HCT116 (cell line): ENCODE results near the gene KIF26B. TPM values are rescaled to one million over a fixed set of nuclear protein-coding genes. Genes with fewer than 3 reads are reported as not detected.

ENCODE experiments used
- ATAC-seq: fragments of 200-7000 bp; cut with Tn5 transposase; 2 replicates; pipeline ENCODE4 v1.9.1; 2020; ENCODE audit warnings: mild to moderate bottlenecking, moderate library complexity
- BruUV-seq: library from RNA; stranded (reverse); fragments of 400-500 nt; replicated peaks from 2 replicates; lab custom pipeline; 2021; lab: Mats Ljungman, UMichigan
- CTCF ChIA-PET: fragments of 300-600 bp; sonication (Branson Sonifier 250); formaldehyde crosslinking; loops from one replicate; lab custom pipeline; 2021; ENCODE audit warnings: antibody characterized with exemption; lab: Charles Lee
- POLR2A ChIA-PET: fragments of 300-600, 350-600 bp; sonication (Branson Sonifier 250); formaldehyde crosslinking; loops from one replicate; lab custom pipeline; 2021; ENCODE audit warnings: antibody characterized with exemption; lab: Charles Lee
- RAD21 ChIA-PET, 2 experiments: fragments of 300-600 bp; sonication (Branson Sonifier 250); formaldehyde crosslinking; loops; one replicate each; lab custom pipeline; 2023; ENCODE audit warnings: low total read pairs in 2 of 2; ENCODE audit not compliant: uncharacterized antibody in 2 of 2, unreplicated experiment in 2 of 2, low non-redundant PET in 1 of 2; lab: Charles Lee
- DNase-seq: peaks from one replicate; pipeline ENCODE4 v3.0.0-alpha.2; 2010; ENCODE audit warnings: low read depth, low spot score
- H2AFZ ChIP-seq: fragments of 200-600 bp; shearing (Covaris generic), sonication (generic); 2 replicates; pipeline ENCODE4 v1.6.1; 2017; ENCODE audit warnings: low read depth, mixed run types, mixed read lengths, antibody characterized with exemption, low read length; ENCODE audit not compliant: poor library complexity, severe bottlenecking
- H3K27ac ChIP-seq: 2 replicates; pipeline ENCODE4 v1.5.1; 2012; ENCODE audit warnings: low read depth, low read length
- H3K27me3 ChIP-seq: fragments of 200-600 bp; sonication (generic); 2 replicates; pipeline ENCODE4 v1.6.1; 2016; ENCODE audit warnings: mixed run types, low read length, mixed read lengths; ENCODE audit not compliant: insufficient read depth
- H3K36me3 ChIP-seq, 2 experiments: fragments of 200-500 bp in 1 of 2; fragments of 200-600 bp in 1 of 2; sonication (Bioruptor generic) in 1 of 2; sonication (generic) in 1 of 2; 2 replicates each; pipeline versions ENCODE4 v1.5.1 to v1.6.1; 2014 to 2016; ENCODE audit warnings: low read length in 2 of 2, inconsistent platforms in 1 of 2, mixed read lengths in 1 of 2, mixed run types in 1 of 2; ENCODE audit not compliant: insufficient read depth in 2 of 2, control insufficient read depth in 1 of 2
- H3K4me1 ChIP-seq, 2 experiments: fragments of 200-600 bp in 1 of 2; sonication (generic) in 1 of 2; 2 replicates each; pipeline versions ENCODE4 v1.5.1 to v1.6.1; 2012 to 2017; ENCODE audit warnings: low read length in 2 of 2, inconsistent platforms in 1 of 2, mild to moderate bottlenecking in 1 of 2, mixed read lengths in 1 of 2, mixed run types in 1 of 2, moderate library complexity in 1 of 2; ENCODE audit not compliant: insufficient read depth in 2 of 2, control insufficient read depth in 1 of 2
- H3K4me2 ChIP-seq: fragments of 200-600 bp; sonication (generic); 2 replicates; pipeline ENCODE4 v1.6.1; 2017; ENCODE audit warnings: mixed run types, low read length, mixed read lengths
- H3K4me3 ChIP-seq, 2 experiments: fragments of 200-600 bp in 1 of 2; sonication (generic) in 1 of 2; replicated peaks in 1 of 2; 2 replicates each; pipeline ENCODE4 v1.5.1; 2011 to 2016; ENCODE audit warnings: low read length in 2 of 2, control low read depth in 1 of 2, low read depth in 1 of 2, mild to moderate bottlenecking in 1 of 2, mixed read lengths in 1 of 2, mixed run types in 1 of 2
- H3K79me2 ChIP-seq: fragments of 200-600 bp; sonication (generic); 2 replicates; pipeline ENCODE4 v1.6.1; 2017; ENCODE audit warnings: mild to moderate bottlenecking, mixed run types, low read length, moderate library complexity, mixed read lengths; ENCODE audit not compliant: insufficient read depth
- H3K9ac ChIP-seq: fragments of 200-600 bp; sonication (generic); 2 replicates; pipeline ENCODE4 v1.6.1; 2016; ENCODE audit warnings: low read length, mixed read lengths
- H3K9me2 ChIP-seq: fragments of 200-600 bp; sonication (generic), shearing (Covaris generic); 2 replicates; pipeline ENCODE4 v1.6.1; 2017; ENCODE audit warnings: mixed run types, mild to moderate bottlenecking, moderate library complexity; ENCODE audit not compliant: insufficient read depth
- H3K9me3 ChIP-seq, 2 experiments: fragments of 200-500 bp in 1 of 2; fragments of 200-600 bp in 1 of 2; sonication (Bioruptor generic) in 1 of 2; sonication (generic) in 1 of 2; 2 replicates each; pipeline ENCODE4 v1.6.1; 2014 to 2017; ENCODE audit warnings: low read length in 2 of 2, mixed read lengths in 2 of 2, inconsistent platforms in 1 of 2, low read depth in 1 of 2, mild to moderate bottlenecking in 1 of 2, mixed run types in 1 of 2, moderate library complexity in 1 of 2; ENCODE audit not compliant: control insufficient read depth in 1 of 2, insufficient read depth in 1 of 2
- H4K20me1 ChIP-seq: fragments of 200-600 bp; sonication (generic), shearing (Covaris generic); 2 replicates; pipeline ENCODE4 v1.6.1; 2017; ENCODE audit warnings: mixed run types, mild to moderate bottlenecking, moderate library complexity; ENCODE audit not compliant: insufficient read depth
- CBX3 ChIP-seq: IDR thresholded peaks from 2 replicates; pipeline ENCODE4 v1.6.1; 2012; ENCODE audit warnings: low read depth
- CEBPB ChIP-seq: IDR thresholded peaks from 2 replicates; pipeline ENCODE4 v1.6.1; 2012; ENCODE audit warnings: low read depth
- EGR1 ChIP-seq: IDR thresholded peaks from 2 replicates; pipeline ENCODE4 v1.6.1; 2012; ENCODE audit warnings: low read depth
- EZH2 ChIP-seq: fragments of 200-600 bp; sonication (generic); IDR thresholded peaks from 2 replicates; pipeline ENCODE4 v1.6.1; 2017; ENCODE audit warnings: antibody characterized with exemption, mixed run types
- FOSL1 ChIP-seq: IDR thresholded peaks from 2 replicates; pipeline ENCODE4 v1.6.1; 2012; ENCODE audit warnings: low read depth
- JUND ChIP-seq: IDR thresholded peaks from 2 replicates; pipeline ENCODE4 v1.6.1; 2012
- POLR2AphosphoS5 ChIP-seq: IDR thresholded peaks from 2 replicates; pipeline ENCODE4 v1.6.1; 2011; ENCODE audit warnings: mild to moderate bottlenecking, low read depth, low read length, moderate library complexity
- RAD21 ChIP-seq: IDR thresholded peaks from 2 replicates; pipeline ENCODE4 v1.6.1; 2012; ENCODE audit warnings: low read depth, mild to moderate bottlenecking
- SIN3A ChIP-seq: IDR thresholded peaks from 2 replicates; pipeline ENCODE4 v1.6.1; 2012; ENCODE audit warnings: low read depth
- SP1 ChIP-seq: IDR thresholded peaks from 2 replicates; pipeline ENCODE4 v1.6.1; 2012; ENCODE audit warnings: low read depth
- SRF ChIP-seq: IDR thresholded peaks from 2 replicates; pipeline ENCODE4 v1.6.1; 2012; ENCODE audit warnings: low read depth
- TCF7L2 ChIP-seq: IDR thresholded peaks from 2 replicates; pipeline ENCODE4 v1.7.0; 2011; ENCODE audit warnings: borderline replicate concordance, inconsistent platforms; ENCODE audit not compliant: insufficient read depth, insufficient read length; ENCODE audit errors: extremely low read depth
- ZNF274 ChIP-seq: fragments of 200-500 bp; sonication (Bioruptor generic); IDR thresholded peaks from 2 replicates; pipeline ENCODE4 v1.6.1; 2014; ENCODE audit warnings: mild to moderate bottlenecking, low read depth, low read length, inconsistent platforms
- intact Hi-C: fragments of 100-400 bp; cut with micrococcal nuclease; formaldehyde crosslinking; loops from 2 replicates; pipeline ENCODE4 v1.10.0; 2022
- total RNA-seq: library from RNA; stranded (reverse); gene quantifications from one replicate; pipeline ENCODE4 v1.2.1, GENCODE V29; 2021; ENCODE audit not compliant: unreplicated experiment
- TF ChIP-seq, protein P1 (sequence below): IDR thresholded peaks from 2 replicates; pipeline ENCODE4 v1.6.1; 2012
- TF ChIP-seq, protein P2 (sequence below): IDR thresholded peaks from 2 replicates; pipeline ENCODE4 v1.6.1; 2012; ENCODE audit warnings: low read depth
- TF ChIP-seq, protein P3 (sequence below): IDR thresholded peaks from 2 replicates; pipeline ENCODE4 v1.6.1; 2012

Gene KIF26B
- total RNA-seq, 1 experiment from 2014 or later = 0.49 TPM

DNA sequence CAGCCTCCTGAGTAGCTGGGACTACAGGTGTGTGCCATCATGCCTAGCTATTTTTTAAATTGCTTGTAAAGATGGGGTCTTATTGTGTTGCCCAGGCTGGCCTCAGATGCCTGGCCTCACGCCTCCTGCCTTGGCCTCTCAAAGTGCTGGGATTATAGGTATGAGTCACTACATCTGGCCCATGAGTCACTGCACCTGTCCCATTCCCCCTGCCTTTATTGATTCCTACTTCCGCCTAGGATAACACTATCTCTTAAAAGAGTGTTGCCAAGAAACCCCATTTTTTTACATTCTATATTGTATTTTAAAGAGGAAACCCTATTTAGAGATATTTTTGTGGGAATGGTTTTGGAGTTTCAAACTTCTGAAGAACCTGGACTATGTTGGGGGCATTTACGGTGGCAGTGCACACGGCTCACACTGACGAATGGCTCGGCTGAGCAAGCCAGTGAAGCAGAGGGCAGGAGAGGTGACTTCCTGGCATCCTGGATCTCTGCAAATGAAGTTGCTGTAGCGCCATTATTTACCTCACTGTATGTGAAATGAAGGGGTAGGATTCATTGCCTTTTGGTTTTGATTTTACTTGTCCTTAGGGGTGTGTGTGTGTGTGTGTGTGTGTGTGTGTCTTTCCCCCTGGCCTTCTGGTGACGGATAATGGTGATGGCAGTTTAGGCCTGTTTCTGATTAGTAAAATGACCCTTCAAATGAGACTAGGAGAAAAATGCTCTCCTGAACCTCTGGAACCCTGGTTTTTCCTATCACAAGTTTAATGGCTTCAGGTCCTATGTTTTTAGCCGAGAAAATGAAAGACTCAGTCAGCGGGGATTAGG is 22.5 kb downstream of the KIF26B start:
- ChIA-PET RAD21 (no interaction called here), POLR2A (no interaction called here), CTCF (no interaction called here)
- H4K20me1 ChIP-seq = no peaks in the 10 kb centered on the region
- intact Hi-C loops = no loop called here
- TSS peak; percentile 79 for BruUV-seq
- no peak overlapping the region for H3K9ac ChIP-seq
- peak; percentile 89 for TF ChIP-seq SP1
- TF ChIP-seq SRF = peak; percentile 72
- no peak for TF ChIP-seq RAD21
- no peak for TF ChIP-seq ZNF274
- TF ChIP-seq TCF7L2 = peak; percentile 30
- TF ChIP-seq EGR1 = no peak
- TF ChIP-seq, protein P1, sequence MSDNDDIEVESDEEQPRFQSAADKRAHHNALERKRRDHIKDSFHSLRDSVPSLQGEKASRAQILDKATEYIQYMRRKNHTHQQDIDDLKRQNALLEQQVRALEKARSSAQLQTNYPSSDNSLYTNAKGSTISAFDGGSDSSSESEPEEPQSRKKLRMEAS = peak; percentile 64
- TF ChIP-seq CBX3 = peak; percentile 59; the same call in 1 of the 2 replicates
- peak; percentile 40; the same call in 1 of the 2 replicates for TF ChIP-seq POLR2AphosphoS5
- 0 out of 2 replicates have a peak, but pooled peaks have one; percentile 18 for TF ChIP-seq CEBPB
- TF ChIP-seq SIN3A = no peak
- TF ChIP-seq EZH2 = no peak
- TF ChIP-seq, protein P2, sequence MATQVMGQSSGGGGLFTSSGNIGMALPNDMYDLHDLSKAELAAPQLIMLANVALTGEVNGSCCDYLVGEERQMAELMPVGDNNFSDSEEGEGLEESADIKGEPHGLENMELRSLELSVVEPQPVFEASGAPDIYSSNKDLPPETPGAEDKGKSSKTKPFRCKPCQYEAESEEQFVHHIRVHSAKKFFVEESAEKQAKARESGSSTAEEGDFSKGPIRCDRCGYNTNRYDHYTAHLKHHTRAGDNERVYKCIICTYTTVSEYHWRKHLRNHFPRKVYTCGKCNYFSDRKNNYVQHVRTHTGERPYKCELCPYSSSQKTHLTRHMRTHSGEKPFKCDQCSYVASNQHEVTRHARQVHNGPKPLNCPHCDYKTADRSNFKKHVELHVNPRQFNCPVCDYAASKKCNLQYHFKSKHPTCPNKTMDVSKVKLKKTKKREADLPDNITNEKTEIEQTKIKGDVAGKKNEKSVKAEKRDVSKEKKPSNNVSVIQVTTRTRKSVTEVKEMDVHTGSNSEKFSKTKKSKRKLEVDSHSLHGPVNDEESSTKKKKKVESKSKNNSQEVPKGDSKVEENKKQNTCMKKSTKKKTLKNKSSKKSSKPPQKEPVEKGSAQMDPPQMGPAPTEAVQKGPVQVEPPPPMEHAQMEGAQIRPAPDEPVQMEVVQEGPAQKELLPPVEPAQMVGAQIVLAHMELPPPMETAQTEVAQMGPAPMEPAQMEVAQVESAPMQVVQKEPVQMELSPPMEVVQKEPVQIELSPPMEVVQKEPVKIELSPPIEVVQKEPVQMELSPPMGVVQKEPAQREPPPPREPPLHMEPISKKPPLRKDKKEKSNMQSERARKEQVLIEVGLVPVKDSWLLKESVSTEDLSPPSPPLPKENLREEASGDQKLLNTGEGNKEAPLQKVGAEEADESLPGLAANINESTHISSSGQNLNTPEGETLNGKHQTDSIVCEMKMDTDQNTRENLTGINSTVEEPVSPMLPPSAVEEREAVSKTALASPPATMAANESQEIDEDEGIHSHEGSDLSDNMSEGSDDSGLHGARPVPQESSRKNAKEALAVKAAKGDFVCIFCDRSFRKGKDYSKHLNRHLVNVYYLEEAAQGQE = no peak
- TF ChIP-seq, protein P3, sequence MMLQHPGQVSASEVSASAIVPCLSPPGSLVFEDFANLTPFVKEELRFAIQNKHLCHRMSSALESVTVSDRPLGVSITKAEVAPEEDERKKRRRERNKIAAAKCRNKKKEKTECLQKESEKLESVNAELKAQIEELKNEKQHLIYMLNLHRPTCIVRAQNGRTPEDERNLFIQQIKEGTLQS = no peak
- TF ChIP-seq FOSL1 = peak; percentile 99
- peak; percentile 98 for TF ChIP-seq JUND
- H3K9me3 ChIP-seq = no peaks in the 10 kb centered on the region
- H3K9me2 ChIP-seq = no peaks in the 10 kb centered on the region
- peaks cover 15 to 21% of the 10 kb centered on the region in 2 experiments for H3K4me1 ChIP-seq
- H3K27me3 ChIP-seq = no peaks in the 10 kb centered on the region
- peak overlapping the region; percentile 80 for H3K4me2 ChIP-seq
- peak overlapping the region; percentile 30 for H3K27ac ChIP-seq
- peak overlapping the region; percentile 89 for H2AFZ ChIP-seq
- H3K36me3 ChIP-seq = no peaks in the 10 kb centered on the region
- peak overlapping the region; percentile 29 to 49 for H3K4me3 ChIP-seq
- H3K79me2 ChIP-seq = no peaks in the 10 kb centered on the region
- ATAC-seq (peak; percentile 89), DNase-seq (peak; percentile 54)
